B cell (primary cell): Measurements from ENCODE around the gene XXYLT1. TPM values are rescaled to one million over a fixed set of nuclear protein-coding genes. Genes with fewer than 3 reads are reported as not detected.

Experiments
- ATAC-seq: fragments of 200-7000 bp; cut with Tn5 transposase; one replicate; pipeline ENCODE4 v1.10.0; 2021; ENCODE audit warnings: low read depth, mild to moderate bottlenecking, moderate number of reproducible peaks, moderate library complexity
- CTCF ChIA-PET: fragments of 350-600 bp; sonication (Branson Sonifier 250); formaldehyde crosslinking; loops from one replicate; lab custom pipeline; 2021; ENCODE audit warnings: antibody characterized with exemption, inconsistent platforms; lab: Charles Lee
- POLR2A ChIA-PET: fragments of 350-600 bp; sonication (Branson Sonifier 250); formaldehyde crosslinking; loops from one replicate; lab custom pipeline; 2021; ENCODE audit warnings: antibody characterized with exemption; lab: Charles Lee
- DNase-seq: peaks from one replicate; pipeline ENCODE4 v3.0.0; 2013
- H2AFZ ChIP-seq: 2 replicates; pipeline ENCODE4 v1.6.1; 2012; ENCODE audit warnings: mild to moderate bottlenecking, low read depth, low read length; ENCODE audit not compliant: insufficient read depth, poor library complexity, severe bottlenecking
- H3K27ac ChIP-seq, 2 donors: 1 replicate in 1 of 2; 2 replicates in 1 of 2; pipeline ENCODE4 v1.5.1; 2012 to 2013; ENCODE audit warnings: low read length in 2 of 2, mild to moderate bottlenecking in 2 of 2, moderate library complexity in 1 of 2
- H3K27me3 ChIP-seq, 4 experiments: fragments of 200-600 bp in 1 of 4; sonication (generic) in 1 of 4; replicated peaks in 1 of 4; 1 replicate in 2 of 4; 2 replicates in 2 of 4; pipeline versions ENCODE4 v1.6.1 to v1.7.0; 2013 to 2016; ENCODE audit warnings: low read length in 3 of 4, mild to moderate bottlenecking in 2 of 4, mixed read lengths in 1 of 4, moderate library complexity in 1 of 4; ENCODE audit not compliant: insufficient read depth in 4 of 4, control insufficient read depth in 3 of 4; ENCODE audit errors: control extremely low read depth in 1 of 4
- H3K36me3 ChIP-seq, 2 experiments: replicated peaks in 1 of 2; 1 replicate in 1 of 2; 2 replicates in 1 of 2; pipeline versions ENCODE4 v1.6.1 to v1.7.1; 2013; ENCODE audit warnings: low read length in 1 of 2; ENCODE audit not compliant: insufficient read depth in 2 of 2, control insufficient read depth in 1 of 2; ENCODE audit errors: control extremely low read depth in 1 of 2, extremely low read depth in 1 of 2
- H3K4me1 ChIP-seq, 2 donors: fragments of 200-600 bp in 1 of 2; sonication (generic) in 1 of 2; 1 replicate in 1 of 2; 2 replicates in 1 of 2; pipeline versions ENCODE4 v1.5.1 to v1.6.1; 2013 to 2017; ENCODE audit warnings: low read length in 2 of 2; ENCODE audit not compliant: control insufficient read depth in 2 of 2, insufficient read depth in 2 of 2
- H3K4me2 ChIP-seq: replicated peaks from 2 replicates; pipeline ENCODE3; 2012; ENCODE audit warnings: mild to moderate bottlenecking, low read depth, low read length; ENCODE audit not compliant: poor library complexity, severe bottlenecking
- H3K4me3 ChIP-seq, 5 experiments: fragments of 200-600 bp in 1 of 5; sonication (generic) in 1 of 5; 1 replicate in 3 of 5; 2 replicates in 2 of 5; pipeline versions ENCODE4 v1.5.1 to v1.7.0; 2011 to 2016; ENCODE audit warnings: low read length in 4 of 5, mild to moderate bottlenecking in 4 of 5, low read depth in 2 of 5, control low read depth in 1 of 5, moderate library complexity in 1 of 5; ENCODE audit not compliant: insufficient read depth in 1 of 5; ENCODE audit errors: control extremely low read depth in 1 of 5, extremely low read depth in 1 of 5
- H3K79me2 ChIP-seq: fragments of 200-600 bp; sonication (generic); one replicate; pipeline ENCODE4 v1.6.0; 2016; ENCODE audit warnings: low read length; ENCODE audit not compliant: control insufficient read depth, insufficient read depth
- H3K9ac ChIP-seq: fragments of 200-600 bp; sonication (generic); 2 replicates; pipeline ENCODE4 v1.6.1; 2017; ENCODE audit warnings: mild to moderate bottlenecking, low read length, moderate library complexity
- H3K9me3 ChIP-seq, 3 donors: one replicate each; pipeline versions ENCODE4 v1.6.1 to v1.7.1; 2013; ENCODE audit warnings: low read length in 2 of 3; ENCODE audit not compliant: control insufficient read depth in 2 of 3, insufficient read depth in 1 of 3; ENCODE audit errors: control extremely low read depth in 1 of 3
- H4K20me1 ChIP-seq: 2 replicates; pipeline ENCODE4 v1.6.0; 2012; ENCODE audit warnings: mild to moderate bottlenecking, low read length; ENCODE audit not compliant: insufficient read depth, control insufficient read depth, poor library complexity, severe bottlenecking
- H3K27ac Mint-ChIP-seq: one replicate; pipeline ENCODE4 v1.8.0; 2021; ENCODE audit warnings: mixed read lengths
- H3K27me3 Mint-ChIP-seq: one replicate; pipeline ENCODE4 v1.8.0; 2021; ENCODE audit warnings: mixed read lengths
- H3K4me1 Mint-ChIP-seq: one replicate; pipeline ENCODE4 v1.8.0; 2021; ENCODE audit warnings: mixed read lengths
- H3K4me3 Mint-ChIP-seq: one replicate; pipeline ENCODE4 v1.8.0; 2021; ENCODE audit warnings: mixed read lengths
- H3K9me3 Mint-ChIP-seq: one replicate; pipeline ENCODE4 v1.8.0; 2022; ENCODE audit warnings: mixed read lengths; ENCODE audit not compliant: insufficient read depth
- EZH2 ChIP-seq: IDR thresholded peaks from 2 replicates; pipeline ENCODE4 v1.6.1; 2012; ENCODE audit warnings: borderline replicate concordance, low read depth, mild to moderate bottlenecking, moderate library complexity, low read length; ENCODE audit not compliant: insufficient read depth, poor library complexity, severe bottlenecking
- WGBS: methylation state at CpG from one replicate; pipeline ENCODE4 v1.1.5; 2013; ENCODE audit warnings: missing lambda C conversion rate; ENCODE audit not compliant: insufficient coverage; 5-methylcytosine and 5-hydroxymethylcytosine counted together
- intact Hi-C: fragments of 100-400 bp; cut with micrococcal nuclease; formaldehyde crosslinking; loops from one replicate; pipeline ENCODE4 v1.10.0; 2022
- polyA plus RNA-seq: library from polyadenylated mRNA; depleted of rRNA; stranded (reverse); fragments of >200 nt; gene quantifications from 2 replicates; pipeline ENCODE4 v1.2.3, GENCODE V29; 2012
- total RNA-seq, 2 donors: library from RNA; stranded (reverse); fragments of 120-200 nt in 1 of 2; gene quantifications; 1 replicate in 1 of 2; 2 replicates in 1 of 2; pipeline versions ENCODE4 v1.2.3 to v1.2.4, GENCODE V29; 2013 to 2022
- TF ChIP-seq, protein P1 (sequence below): fragments of 200-600 bp; IDR thresholded peaks from one replicate; pipeline ENCODE4 v1.8.0; 2022; ENCODE audit warnings: antibody characterized with exemption, mild to moderate bottlenecking

Gene XXYLT1
- total and polyA plus RNA-seq, 2 donors (not counting 1 experiment from before 2014, with no cell fraction given): 2.6 to 11.2 TPM

DNA sequence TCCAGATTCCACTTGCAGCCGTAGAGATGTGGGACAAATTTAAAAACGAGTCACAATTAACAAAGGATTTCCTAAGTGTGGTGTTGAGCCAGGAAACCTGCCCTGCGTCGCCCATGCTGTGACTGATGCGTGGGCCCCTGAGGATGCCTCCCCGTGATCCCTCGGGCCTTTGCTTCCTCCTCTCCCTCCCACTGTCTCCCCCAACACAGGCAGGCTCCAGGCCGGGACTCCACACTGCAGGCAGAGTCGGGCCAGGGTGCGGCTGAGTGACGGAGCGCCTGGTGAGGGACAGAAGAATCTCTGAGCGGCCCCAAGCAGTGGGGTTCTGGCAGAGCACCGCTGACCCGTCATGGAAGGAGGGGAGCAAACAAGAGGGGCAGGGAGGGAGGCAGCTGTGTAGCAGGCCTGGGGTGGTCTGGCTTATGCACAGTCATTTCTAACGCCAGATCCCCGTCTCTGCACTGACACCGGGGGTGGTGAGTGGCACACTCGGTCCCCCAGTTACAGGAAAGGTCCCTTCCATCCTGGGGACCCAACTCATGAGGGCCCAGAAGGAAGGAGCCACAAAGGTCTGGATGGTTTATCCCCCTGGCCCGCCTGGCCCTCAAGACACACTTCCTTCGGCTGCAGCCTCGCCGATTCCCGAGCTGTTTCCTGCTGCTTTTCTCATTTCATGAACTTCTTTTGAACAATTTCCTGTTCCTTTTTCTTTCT lies 91.0 kb downstream of the XXYLT1 start:
- Mint-ChIP-seq H3K9me3 (no peaks in the 10 kb centered on the region), H3K27ac (no peak overlapping the region), H3K4me3 (no peak overlapping the region), H3K4me1 (peaks cover 8% of the 10 kb centered on the region), H3K27me3 (peaks cover 4% of the 10 kb centered on the region)
- ATAC-seq (no peak), DNase-seq (no peak)
- TF ChIP-seq, protein P1, sequence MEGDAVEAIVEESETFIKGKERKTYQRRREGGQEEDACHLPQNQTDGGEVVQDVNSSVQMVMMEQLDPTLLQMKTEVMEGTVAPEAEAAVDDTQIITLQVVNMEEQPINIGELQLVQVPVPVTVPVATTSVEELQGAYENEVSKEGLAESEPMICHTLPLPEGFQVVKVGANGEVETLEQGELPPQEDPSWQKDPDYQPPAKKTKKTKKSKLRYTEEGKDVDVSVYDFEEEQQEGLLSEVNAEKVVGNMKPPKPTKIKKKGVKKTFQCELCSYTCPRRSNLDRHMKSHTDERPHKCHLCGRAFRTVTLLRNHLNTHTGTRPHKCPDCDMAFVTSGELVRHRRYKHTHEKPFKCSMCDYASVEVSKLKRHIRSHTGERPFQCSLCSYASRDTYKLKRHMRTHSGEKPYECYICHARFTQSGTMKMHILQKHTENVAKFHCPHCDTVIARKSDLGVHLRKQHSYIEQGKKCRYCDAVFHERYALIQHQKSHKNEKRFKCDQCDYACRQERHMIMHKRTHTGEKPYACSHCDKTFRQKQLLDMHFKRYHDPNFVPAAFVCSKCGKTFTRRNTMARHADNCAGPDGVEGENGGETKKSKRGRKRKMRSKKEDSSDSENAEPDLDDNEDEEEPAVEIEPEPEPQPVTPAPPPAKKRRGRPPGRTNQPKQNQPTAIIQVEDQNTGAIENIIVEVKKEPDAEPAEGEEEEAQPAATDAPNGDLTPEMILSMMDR: no peak
- no peak for TF ChIP-seq EZH2
- H3K9ac ChIP-seq: no peak overlapping the region
- no peak overlapping the region for H3K4me2 ChIP-seq
- no peak overlapping the region for H2AFZ ChIP-seq
- CTCF ChIA-PET: no interaction called here
- no peaks in the 10 kb centered on the region for H4K20me1 ChIP-seq
- H3K9me3 ChIP-seq: no peaks in the 10 kb centered on the region
- no peaks in the 10 kb centered on the region for H3K4me1 ChIP-seq
- H3K4me3 ChIP-seq: no peak overlapping the region
- H3K27me3 ChIP-seq: no peaks in the 10 kb centered on the region
- intact Hi-C loops: no loop called here
- H3K27ac ChIP-seq: no peak overlapping the region
- POLR2A ChIA-PET: no interaction called here
- no peaks in the 10 kb centered on the region for H3K79me2 ChIP-seq
- no peaks in the 10 kb centered on the region for H3K36me3 ChIP-seq
- 46% methylated on average over 24 of the region's 24 CpGs for WGBS

DNA sequence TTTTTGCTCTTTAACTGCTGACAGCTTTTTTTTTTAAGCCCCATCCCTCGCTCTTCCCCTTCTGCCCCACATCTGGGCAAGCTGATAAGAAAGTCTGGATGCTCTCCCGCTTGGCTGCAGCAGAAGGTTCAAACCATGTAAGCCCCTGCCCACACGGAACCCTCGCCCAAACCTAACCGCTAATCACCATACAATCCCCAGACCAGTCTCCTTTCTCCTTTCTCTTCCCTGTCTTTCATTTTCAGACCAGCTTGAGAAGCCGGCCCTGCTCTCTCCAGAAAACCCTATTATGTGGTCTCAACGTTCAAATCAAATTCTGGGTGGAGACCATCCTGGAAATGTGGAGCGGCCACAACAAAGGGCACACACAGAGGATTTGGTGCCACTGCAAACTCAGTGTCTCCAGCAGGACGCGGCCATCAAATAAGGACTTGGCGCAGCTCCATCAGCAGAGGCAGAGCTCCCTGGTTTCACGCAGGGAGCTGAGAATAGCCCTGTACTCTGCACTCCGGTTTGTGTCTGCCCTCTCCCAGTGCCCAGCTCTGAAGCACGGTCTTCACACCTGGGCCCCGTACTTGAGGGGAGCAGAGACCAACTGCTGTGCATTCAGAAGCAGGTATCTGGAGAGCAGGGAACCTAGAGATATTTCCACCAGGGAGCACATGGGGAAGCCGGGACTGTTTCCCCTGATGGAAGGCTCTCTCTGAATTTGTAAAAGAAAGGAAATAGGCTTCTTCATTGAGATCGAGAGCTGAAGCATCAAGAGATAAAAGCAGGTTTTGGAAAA lies 92.6 kb downstream of the XXYLT1 start:
- CTCF ChIA-PET: no interaction called here
- no peak overlapping the region for H3K27ac Mint-ChIP-seq
- 66% methylated on average over 17 of the region's 17 CpGs for WGBS

More for the DNA sequence above, 92.6 kb downstream of the XXYLT1 start:
- Mint-ChIP-seq H3K9me3 (no peaks in the 10 kb centered on the region), H3K4me1 (peaks cover 3% of the 10 kb centered on the region), H3K4me3 (no peak overlapping the region), H3K27me3 (peaks cover 4% of the 10 kb centered on the region)
- POLR2A ChIA-PET: no interaction called here
- Histone ChIP-seq H3K27me3 (no peaks in the 10 kb centered on the region), H3K79me2 (no peaks in the 10 kb centered on the region), H3K4me1 (no peaks in the 10 kb centered on the region), H4K20me1 (no peaks in the 10 kb centered on the region), H3K36me3 (no peaks in the 10 kb centered on the region), H2AFZ (no peak overlapping the region), H3K27ac (no peak overlapping the region), H3K9me3 (no peaks in the 10 kb centered on the region), H3K4me3 (no peak overlapping the region), H3K9ac (no peak overlapping the region), H3K4me2 (no peak overlapping the region)
- DNase-seq: no peak
- TF ChIP-seq, protein P1: no peak
- TF ChIP-seq EZH2: no peak
- no peak for ATAC-seq
- intact Hi-C loops: no loop called here
